AG09319 (cell line): ENCODE results near the gene EEFSEC.

Experiments
- DNase-seq: peaks from one replicate; pipeline ENCODE4 v3.0.0-alpha.2; 2010; ENCODE audit warnings: low read depth; ENCODE audit errors: extremely low read depth
- CTCF ChIP-seq: IDR thresholded peaks from 2 replicates; pipeline ENCODE4 v1.5.1; 2011; ENCODE audit warnings: low read depth, mild to moderate bottlenecking, inconsistent platforms, low read length, moderate library complexity

EEFSEC gene

GRCh38 chr3:128418900-128419299 lies 265.6 kb downstream of the EEFSEC start:
- DNase-seq = no peak
- no peak for TF ChIP-seq CTCF

- TF ChIP-seq CTCF = no peak
- no peak for DNase-seq
These were observed 266.0 kb downstream of the EEFSEC start for GRCh38 chr3:128419311-128419710.

GRCh38 chr3:128420289-128420688 lies 267.0 kb downstream of the EEFSEC start:
- TF ChIP-seq CTCF = no peak
- DNase-seq = no peak

- DNase-seq = no peak
- no peak for TF ChIP-seq CTCF
These were observed 267.6 kb downstream of the EEFSEC start for GRCh38 chr3:128420720-128421438.

GRCh38 chr3:128421439-128421836 lies 268.2 kb downstream of the EEFSEC start:
- no peak for TF ChIP-seq CTCF
- no peak for DNase-seq

- no peak for TF ChIP-seq CTCF
- no peak for DNase-seq
These were observed 268.7 kb downstream of the EEFSEC start for GRCh38 chr3:128421966-128422365.

GRCh38 chr3:128422762-128423524 lies 269.7 kb downstream of the EEFSEC start:
- no peak for TF ChIP-seq CTCF
- no peak for DNase-seq
